Activated CD8-positive, alpha-beta memory T cell treated with anti-CD3 and anti-CD28 coated beads, Interleukin-2, amount 50 U/mL, for 1 hour (primary cell): ENCODE measurements around the gene NOPCHAP1.
A peak's percentile ranks its signal among the peaks of the same experiment; 100 is the strongest.
"Not testable (repeated sequence)": the region's sequence is repeated elsewhere in the genome, so short reads cannot be mapped to it uniquely, and the experiment has no call there.

Source experiments
- DNase-seq: peaks from one replicate; pipeline ENCODE4 v3.0.0-alpha.2; 2020; ENCODE audit errors: extremely low read depth

Gene NOPCHAP1, protein sequence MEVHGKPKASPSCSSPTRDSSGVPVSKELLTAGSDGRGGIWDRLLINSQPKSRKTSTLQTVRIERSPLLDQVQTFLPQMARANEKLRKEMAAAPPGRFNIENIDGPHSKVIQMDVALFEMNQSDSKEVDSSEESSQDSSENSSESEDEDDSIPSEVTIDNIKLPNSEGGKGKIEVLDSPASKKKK

DNA sequence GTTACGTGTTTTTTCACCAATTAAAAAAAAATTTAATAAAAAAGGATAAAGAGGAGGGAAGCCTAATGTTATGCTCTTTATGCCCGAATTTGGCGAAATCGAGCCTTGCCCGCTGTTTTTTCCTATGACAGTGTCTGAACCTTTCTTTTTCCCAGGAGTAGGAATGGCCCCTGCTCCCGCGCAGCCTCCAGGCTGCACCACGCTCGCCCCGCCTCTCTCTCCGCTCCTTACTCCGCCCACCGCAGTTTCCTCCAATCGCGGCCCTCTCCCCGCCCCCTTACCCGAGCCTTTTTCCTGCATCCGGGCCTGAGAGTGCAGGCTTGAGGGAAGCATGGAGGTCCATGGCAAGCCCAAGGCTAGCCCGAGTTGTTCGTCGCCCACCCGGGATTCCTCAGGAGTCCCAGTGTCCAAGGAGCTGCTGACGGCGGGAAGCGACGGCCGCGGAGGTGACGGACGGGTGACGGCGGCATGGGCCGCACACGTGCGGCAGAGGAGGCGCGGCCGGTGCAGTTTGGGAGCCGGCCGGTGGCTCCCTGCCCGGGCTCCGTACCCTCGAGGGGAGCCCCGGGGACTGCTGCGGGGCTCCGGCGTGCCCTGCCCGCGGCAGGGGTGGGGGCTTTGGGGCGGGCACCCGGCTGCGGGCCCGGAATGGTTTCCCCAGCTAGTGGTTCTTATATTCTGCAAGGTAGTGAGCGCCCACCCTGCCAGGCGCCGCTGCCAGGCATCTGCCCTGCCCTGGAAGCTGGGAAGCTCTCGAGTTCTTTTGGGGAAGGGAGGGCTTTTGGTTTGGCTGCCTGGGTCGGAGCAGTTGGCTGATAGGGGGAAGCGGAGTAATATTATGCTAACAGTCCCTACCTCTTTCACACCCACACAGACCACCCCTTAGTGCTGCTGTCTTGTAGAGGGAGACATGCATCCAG lies at the start of gene NOPCHAP1:
TSS of gene NOPCHAP1 (plus strand) at position 295 of the 920 bp plus-strand sequence. CDS start at position 332, 37 bp downstream.
- DNase-seq, result peak; percentile 61

- DNase-seq, result no peak
Observed at GRCh38 chr12:104938371-104938770, 47.7 kb upstream of the NOPCHAP1 start.

GRCh38 chr12:104939089-104939488 lies 47.0 kb upstream of the NOPCHAP1 start:
- no peak for DNase-seq

GRCh38 chr12:104941454-104941853 lies 44.7 kb upstream of the NOPCHAP1 start:
- no peak for DNase-seq

DNA sequence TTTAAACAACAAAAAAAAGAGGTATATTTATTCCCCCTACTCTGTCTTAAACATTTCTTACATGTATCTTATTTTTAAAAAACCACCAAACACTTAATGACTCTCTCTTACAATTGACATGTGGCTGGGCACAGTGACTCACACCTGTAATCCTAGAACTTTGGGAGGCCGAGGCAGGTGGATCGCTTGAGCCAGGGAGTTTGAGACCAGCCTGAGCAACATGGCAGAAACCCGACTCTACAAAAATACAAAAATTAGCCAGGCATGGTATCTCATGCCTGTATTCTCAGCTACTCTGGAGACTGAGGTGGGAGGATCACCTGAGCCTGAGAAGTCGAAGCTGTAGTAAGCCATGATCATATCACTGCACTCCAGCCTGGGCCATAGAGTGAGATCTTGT lies 44.0 kb upstream of the NOPCHAP1 start:
- no peak for DNase-seq

DNA sequence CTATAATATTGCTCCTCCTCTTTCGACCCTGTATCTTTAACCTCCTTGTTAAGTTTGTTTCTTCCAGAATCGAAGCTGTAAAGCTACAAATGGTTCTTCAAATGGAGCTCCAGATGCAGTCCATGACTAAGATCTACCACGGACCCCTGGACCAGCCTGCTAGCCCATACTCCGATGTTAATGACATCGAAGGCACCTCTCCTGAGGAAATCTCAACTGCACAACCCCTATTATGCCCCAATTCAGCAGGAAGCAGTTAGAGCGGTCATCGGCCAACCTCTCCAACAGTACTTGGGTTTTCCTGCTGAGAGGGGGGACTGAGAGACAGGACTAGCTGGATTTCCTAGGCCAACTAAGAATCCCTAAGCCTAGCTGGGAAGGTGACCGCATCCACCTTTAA lies 42.7 kb upstream of the NOPCHAP1 start:
- not testable (repeated sequence) for DNase-seq

- no peak for DNase-seq
Observed at GRCh38 chr12:104944252-104944651, 41.9 kb upstream of the NOPCHAP1 start.

DNA sequence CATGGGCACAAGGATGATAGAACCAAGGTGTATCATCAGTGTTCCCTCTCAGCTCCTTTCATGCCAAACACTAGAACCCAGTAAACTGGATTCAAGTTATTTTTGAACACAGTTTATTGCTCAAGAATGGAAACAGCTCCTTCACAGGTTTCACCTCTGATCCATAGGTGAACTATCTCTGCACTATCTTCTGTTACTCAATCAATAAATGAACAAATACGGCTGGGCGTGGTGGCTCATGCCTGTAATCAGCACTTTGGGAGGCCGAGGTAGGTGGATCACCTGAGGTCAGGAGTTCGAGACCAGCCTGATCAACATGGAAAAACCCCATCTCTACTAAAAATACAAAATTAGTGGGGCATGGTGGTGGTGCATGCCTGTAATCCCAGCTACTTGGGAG lies 37.4 kb upstream of the NOPCHAP1 start:
- DNase-seq, result not testable (repeated sequence)

GRCh38 chr12:104951759-104952509 lies 34.2 kb upstream of the NOPCHAP1 start:
- DNase-seq, result no peak

DNA sequence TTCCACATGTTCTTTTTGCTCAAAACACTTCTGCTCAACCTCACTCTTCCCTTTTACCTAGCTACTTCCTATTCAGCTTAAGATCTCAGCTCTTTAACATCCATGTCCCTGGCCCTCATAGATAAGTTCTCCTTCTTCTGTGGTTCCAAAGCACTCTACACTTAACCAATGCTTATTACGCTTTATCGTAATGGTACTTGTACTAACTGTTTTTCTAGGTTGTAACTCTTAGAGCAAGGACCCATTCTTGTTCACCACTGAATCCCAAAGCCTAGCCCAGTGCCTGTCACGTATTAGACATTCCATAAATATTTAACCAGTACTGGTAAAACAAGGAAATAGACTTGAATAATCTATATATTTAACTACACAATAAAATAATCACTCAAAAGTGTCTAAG lies 33.3 kb upstream of the NOPCHAP1 start:
- no peak for DNase-seq

DNA sequence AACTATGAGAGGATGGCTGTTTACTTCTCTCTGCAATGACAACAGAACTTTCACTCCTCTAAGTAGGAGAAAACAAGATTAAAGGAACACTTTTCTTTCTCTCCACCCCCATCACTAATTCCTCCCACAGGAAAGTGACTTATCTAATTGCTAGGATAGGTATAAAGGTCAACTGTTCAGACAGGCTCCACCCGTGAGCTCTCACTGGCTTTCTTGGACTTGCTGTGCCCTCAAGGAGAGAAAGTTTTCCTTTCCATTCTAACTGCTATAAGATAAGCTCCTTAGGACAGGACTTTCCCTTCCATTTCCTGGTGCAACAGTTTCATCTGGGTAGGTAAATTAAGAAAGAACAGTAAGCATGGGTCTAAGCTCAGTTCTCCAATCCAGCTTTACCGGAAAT lies 32.8 kb upstream of the NOPCHAP1 start:
- no peak for DNase-seq

GRCh38 chr12:104955703-104956102 lies 30.4 kb upstream of the NOPCHAP1 start:
- no peak for DNase-seq

DNA sequence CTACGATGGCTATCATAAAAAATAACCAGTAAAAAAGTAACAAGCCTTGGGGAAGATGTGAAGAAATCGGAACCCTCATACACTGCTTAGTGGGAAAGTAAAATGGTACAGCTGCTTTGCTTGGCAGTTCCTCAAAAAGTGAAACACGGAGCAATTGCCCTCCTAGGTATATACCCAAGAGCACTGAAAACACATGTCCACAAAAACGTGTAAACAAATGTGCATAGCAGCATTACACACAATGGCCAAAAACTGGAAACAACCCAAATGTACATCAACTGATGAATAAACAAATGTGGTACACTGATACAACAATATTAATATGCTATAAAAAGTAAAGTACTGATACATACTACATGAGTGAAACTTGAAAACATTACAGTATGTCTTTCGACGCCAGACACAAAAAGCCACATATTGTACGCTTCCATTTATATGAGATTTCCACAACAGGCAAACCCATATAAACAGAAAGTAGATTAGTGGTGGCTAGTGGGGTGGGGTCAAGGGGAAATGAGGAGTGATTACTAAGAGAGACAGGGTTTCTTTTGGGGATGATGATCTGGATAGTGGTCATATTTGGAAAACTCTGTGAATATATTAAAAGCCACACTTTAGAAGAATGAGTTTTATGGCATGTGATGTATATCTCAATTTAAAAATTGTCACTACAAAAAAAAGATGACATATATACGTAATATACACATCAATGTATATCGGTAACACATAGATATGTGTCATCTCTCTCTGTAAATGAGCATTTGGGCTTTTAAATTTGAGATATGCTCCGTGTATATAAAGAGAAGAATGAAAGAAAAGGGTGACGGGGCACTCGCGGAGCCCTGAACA lies 29.0 kb upstream of the NOPCHAP1 start:
- DNase-seq, result no peak

DNA sequence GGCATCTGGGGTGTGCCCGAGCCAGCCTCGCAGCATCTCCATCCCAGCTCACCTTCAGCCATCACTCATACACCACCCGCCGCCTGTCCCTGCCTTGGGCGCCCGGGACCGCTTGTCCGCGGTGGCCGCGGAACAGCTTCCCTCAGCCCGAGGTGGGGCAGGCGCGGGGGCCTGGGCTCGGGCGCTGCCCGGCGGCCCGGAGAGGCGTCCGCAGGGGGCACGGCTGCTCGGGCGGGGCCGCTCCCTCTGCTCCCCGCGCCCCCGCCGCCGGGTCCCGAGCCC lies 28.5 kb upstream of the NOPCHAP1 start:
- DNase-seq, result no peak

DNA sequence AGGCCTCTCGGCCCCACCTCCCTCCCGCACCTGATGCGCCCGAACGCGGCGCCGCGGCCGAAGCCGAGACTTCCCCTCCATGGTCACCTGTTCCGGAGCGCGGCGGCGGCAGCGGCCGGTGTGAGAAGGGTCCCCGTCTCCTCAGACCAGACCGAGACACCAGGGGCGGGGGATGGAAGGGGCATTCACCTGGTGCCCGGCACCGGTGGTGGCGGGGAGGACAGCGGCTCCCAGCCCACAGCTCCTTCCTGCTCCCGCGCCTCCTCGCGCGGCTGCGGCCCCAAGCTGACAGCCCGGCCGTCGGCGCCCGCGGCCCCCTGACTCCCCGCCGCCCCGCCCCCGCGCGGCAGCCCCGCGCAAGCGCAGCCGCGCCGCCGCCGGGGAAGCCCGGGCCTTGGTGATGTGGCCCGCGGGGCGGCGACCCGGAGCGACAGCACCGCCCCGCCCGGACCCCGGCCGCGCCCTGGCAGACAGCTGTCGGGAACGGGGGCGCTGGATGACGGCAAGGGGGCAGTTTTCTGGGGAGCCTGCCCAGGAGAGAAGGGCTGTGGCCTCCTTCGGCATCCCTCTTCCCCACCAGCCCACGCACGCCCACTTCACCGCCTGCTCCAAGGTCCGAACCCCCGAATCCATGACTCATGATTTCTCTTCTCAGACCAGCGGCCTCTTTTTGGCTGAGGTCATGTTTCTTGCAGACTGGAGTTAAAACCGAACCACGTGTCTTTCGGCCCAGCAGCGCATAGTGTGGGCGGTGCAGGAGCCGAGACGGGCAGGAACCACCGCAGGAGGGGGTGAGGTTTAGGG lies 27.9 kb upstream of the NOPCHAP1 start, which contains the start of gene SLC41A2:
TSS of gene SLC41A2 (minus strand) at position 290 of the 804 bp plus-strand sequence. CDS start 29,763 bp downstream, outside the sequence.
- DNase-seq, result peak; percentile 47

DNA sequence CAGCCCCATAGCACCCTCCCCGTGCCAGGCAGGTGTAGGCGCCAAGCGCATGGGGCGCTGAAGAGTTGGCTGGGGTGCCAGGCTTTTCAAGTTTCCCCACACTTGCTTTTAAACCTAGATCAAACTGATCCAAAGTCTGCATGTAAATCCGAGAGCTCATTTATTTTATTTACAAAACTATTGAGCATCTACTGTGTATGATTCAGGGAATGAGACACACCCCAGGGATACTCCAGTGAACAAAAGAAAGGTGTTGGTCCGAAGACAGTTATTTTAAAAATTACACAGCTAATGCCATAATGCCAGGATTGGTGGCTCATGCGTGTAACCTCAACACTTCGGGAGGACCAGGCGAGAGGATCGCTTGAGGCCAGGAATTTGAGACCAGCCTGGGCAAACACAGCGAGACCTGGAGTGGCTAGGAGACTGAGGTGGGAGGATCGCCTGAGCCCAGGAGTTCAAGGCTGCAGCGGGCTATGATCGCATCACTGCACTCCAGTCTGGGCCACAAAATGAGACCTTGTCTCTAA lies 27.2 kb upstream of the NOPCHAP1 start:
- no peak for DNase-seq

DNA sequence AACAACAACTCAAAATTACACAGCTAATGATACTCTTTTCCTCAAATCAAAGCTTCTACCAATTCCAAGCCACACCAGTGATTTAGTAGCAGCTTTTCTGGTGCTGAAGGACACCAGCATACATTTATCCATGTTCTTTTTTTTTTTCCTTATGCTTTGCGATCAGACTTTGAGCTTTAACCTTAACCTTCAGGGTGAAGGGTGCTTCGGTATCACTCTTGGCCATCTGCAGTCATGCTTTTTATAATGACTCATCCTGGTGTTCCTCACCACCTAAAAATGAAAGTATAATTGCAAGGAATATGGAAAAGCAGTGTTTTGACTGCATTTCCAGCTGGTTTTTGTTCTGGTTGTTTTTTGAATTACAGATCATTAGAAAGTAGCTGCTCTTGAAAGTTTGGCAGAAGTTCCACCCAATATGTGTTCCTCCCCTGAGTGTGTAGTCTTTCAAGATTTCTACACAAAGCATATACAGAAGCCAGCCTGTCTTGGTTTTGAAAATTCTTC lies 26.7 kb upstream of the NOPCHAP1 start:
- no peak for DNase-seq

DNA sequence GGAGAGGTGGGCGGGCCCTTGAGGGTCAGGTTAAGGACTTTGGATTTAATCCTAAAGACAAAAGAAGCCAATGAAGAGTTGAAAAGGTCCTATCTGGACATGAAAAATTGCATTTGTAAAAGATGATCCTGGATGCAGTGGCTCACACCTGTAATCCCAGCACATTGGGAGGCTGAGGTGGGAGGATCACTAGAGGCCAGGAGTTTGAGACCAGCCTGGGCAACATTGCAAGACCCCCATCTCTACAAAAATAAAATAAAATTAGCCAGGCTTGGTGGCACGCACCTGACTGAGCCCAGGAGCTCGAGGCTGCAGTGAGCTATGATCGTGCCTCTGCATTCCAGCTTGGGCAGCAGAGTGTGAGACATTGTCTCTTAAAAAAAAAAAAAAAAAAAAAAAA lies 25.7 kb upstream of the NOPCHAP1 start:
- no peak for DNase-seq

DNA sequence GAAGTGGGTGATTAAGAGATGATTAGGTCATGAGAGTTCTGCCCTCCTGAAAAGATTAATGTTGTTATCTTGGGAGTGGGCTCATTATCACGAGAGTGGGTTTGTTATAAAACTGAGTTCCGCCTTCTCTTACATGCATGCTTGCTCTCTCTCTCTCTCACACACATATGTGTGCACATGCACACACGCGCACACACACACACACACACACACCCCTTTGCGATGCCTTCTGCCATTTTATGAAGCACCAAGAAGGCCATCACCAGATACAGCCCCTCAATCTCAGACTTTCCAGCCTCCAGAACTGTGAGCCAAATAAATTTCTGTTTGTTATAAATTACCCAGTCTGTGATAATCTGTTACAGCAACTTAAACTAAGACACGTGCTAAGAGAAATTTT lies 22.4 kb upstream of the NOPCHAP1 start:
- DNase-seq, result no peak

DNA sequence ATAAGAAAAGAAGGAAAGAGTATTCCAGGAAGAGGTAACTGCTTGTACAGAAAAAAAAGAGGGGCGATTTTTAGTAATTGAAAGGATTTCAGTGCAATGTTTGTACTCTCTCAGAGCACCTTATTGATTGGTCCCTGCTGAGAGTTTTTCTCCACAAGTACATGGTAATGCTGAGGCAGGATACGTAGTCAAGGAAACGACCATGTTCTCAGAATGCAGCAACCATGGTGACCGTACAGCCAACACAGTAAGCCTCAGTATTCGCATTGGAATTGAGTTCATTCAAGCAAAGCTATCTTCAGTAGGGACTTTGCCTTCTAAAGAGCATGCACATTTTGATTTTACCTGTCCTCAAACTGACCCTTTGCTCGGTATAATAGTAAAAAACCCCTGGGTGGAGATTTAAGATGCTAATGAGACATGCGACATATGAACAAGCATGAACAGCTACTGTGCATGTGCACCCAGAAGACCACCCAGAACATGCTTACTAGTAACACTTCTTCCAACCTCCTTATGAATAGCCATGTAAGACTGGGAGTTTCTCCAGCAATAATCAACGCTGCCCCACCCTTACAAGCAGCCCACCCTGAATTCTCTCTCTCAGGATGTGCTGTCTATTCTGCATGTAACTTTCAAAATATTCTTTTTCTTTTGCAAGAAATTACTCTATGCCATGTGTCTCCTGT lies 21.8 kb upstream of the NOPCHAP1 start:
- DNase-seq, result no peak
